Measurements from ENCODE around the gene ZNF578. TPM values are rescaled to one million over a fixed set of nuclear protein-coding genes. Genes with fewer than 3 reads are reported as not detected.

ZNF578 gene
- total RNA-seq, result 1 to 10 TPM; 2.7 to 6.9 (median 3.8) TPM

- intact Hi-C loops (cut with DNase I), result no loop called here
- Histone ChIP-seq H3K4me1 (peaks cover 0 to 4% of the 10 kb centered on the region in 2 donors), H3K4me3 (replicated peaks in 1 of 3) (peak within 1 kb of the TSS; percentile 40 to 86 (median 47)), H3K27ac (no peak within 1 kb of the TSS), H3K27me3 (no peaks in the 10 kb centered on the region), H3K9me3 (no peaks in the 10 kb centered on the region), H3K36me3 (peaks cover 19 to 21% of the 10 kb centered on the region in 2 donors)
- TF ChIP-seq POLR2A (IDR thresholded peaks at IDR 0.05) (no peak), CTCF (IDR thresholded peaks at IDR 0.05) (no peak)
- WGBS, 2 donors, result 3 to 7% methylated on average over 30 of the region's 48 CpGs
- DNase-seq, result peak; percentile 80 to 85
Observed at GRCh38 chr19:52453324-52454094, at the start of gene ZNF578. ZNF578 (plus strand) TSS chr19:52453553; CDS start chr19:52501846, 48,293 bp downstream.

GRCh38 chr19:52410276-52410675 is 43.1 kb upstream of the ZNF578 start:
- no peaks in the 10 kb centered on the region for H3K9me3 ChIP-seq
- no peaks in the 10 kb centered on the region for H3K27me3 ChIP-seq
- no peak overlapping the region for H3K4me3 ChIP-seq (replicated peaks in 1 of 3)
- TF ChIP-seq CTCF (IDR thresholded peaks at IDR 0.05) (no peak), POLR2A (IDR thresholded peaks at IDR 0.05) (no peak)
- WGBS, 2 donors, result 95 to 99% methylated on average over 6 of the region's 6 CpGs
- no peak for DNase-seq
- H3K4me1 ChIP-seq, result no peaks in the 10 kb centered on the region
- no peak overlapping the region for H3K27ac ChIP-seq
- peaks cover 67 to 72% of the 10 kb centered on the region in 2 donors for H3K36me3 ChIP-seq
- intact Hi-C loops (cut with DNase I), result no loop called here

GRCh38 chr19:52415711-52416110 is 37.6 kb upstream of the ZNF578 start:
- Histone ChIP-seq H3K27me3 (no peaks in the 10 kb centered on the region), H3K36me3 (peaks cover 13 to 18% of the 10 kb centered on the region in 2 donors), H3K9me3 (no peaks in the 10 kb centered on the region), H3K4me3 (replicated peaks in 1 of 3) (no peak overlapping the region), H3K4me1 (no peaks in the 10 kb centered on the region), H3K27ac (no peak overlapping the region)
- TF ChIP-seq POLR2A (IDR thresholded peaks at IDR 0.05), result no peak
- TF ChIP-seq CTCF (IDR thresholded peaks at IDR 0.05), result no peak
- DNase-seq, result no peak
- 96% methylated on average over 5 of the region's 5 CpGs for WGBS, 2 donors
- intact Hi-C loops (cut with DNase I), result no loop called here

GRCh38 chr19:52428937-52429336 is 24.4 kb upstream of the ZNF578 start, which contains the start of gene ZNF534:
ZNF534 (plus strand) TSS chr19:52429148; CDS start chr19:52431475, 2,327 bp downstream.
- H3K27me3 ChIP-seq, result no peaks in the 10 kb centered on the region
- TF ChIP-seq CTCF (IDR thresholded peaks at IDR 0.05), result no peak
- no peak for TF ChIP-seq POLR2A (IDR thresholded peaks at IDR 0.05)
- intact Hi-C loops (cut with DNase I), result no loop called here
- 67% methylated on average over 27 of the region's 27 CpGs for WGBS, 2 donors
- H3K4me1 ChIP-seq, result no peaks in the 10 kb centered on the region
- H3K27ac ChIP-seq, result no peak within 1 kb of the TSS
- DNase-seq, result peak in 1 of 2 donors; percentile 3
- H3K4me3 ChIP-seq (replicated peaks in 1 of 3), result no peak within 1 kb of the TSS
- no peaks in the 10 kb centered on the region for H3K36me3 ChIP-seq
- no peaks in the 10 kb centered on the region for H3K9me3 ChIP-seq

GRCh38 chr19:52442179-52442578 is 11.2 kb upstream of the ZNF578 start:
- intact Hi-C loops (cut with DNase I), result no loop called here
- Histone ChIP-seq H3K4me1 (no peaks in the 10 kb centered on the region), H3K27ac (no peak overlapping the region), H3K4me3 (replicated peaks in 1 of 3) (no peak overlapping the region), H3K9me3 (no peaks in the 10 kb centered on the region), H3K36me3 (no peaks in the 10 kb centered on the region), H3K27me3 (no peaks in the 10 kb centered on the region)
- no peak for TF ChIP-seq CTCF (IDR thresholded peaks at IDR 0.05)
- TF ChIP-seq POLR2A (IDR thresholded peaks at IDR 0.05), result no peak
- WGBS, 2 donors, result 66 to 76% methylated on average over 3 of the region's 3 CpGs
- DNase-seq, result no peak

Data from thyroid gland (tissue), 4 donors.